ENCODE measurements around the gene TAT.
"Not testable (repeated sequence)": the region's sequence is repeated elsewhere in the genome, so short reads cannot be mapped to it uniquely, and the experiment has no call there.

Gene TAT

DNA sequence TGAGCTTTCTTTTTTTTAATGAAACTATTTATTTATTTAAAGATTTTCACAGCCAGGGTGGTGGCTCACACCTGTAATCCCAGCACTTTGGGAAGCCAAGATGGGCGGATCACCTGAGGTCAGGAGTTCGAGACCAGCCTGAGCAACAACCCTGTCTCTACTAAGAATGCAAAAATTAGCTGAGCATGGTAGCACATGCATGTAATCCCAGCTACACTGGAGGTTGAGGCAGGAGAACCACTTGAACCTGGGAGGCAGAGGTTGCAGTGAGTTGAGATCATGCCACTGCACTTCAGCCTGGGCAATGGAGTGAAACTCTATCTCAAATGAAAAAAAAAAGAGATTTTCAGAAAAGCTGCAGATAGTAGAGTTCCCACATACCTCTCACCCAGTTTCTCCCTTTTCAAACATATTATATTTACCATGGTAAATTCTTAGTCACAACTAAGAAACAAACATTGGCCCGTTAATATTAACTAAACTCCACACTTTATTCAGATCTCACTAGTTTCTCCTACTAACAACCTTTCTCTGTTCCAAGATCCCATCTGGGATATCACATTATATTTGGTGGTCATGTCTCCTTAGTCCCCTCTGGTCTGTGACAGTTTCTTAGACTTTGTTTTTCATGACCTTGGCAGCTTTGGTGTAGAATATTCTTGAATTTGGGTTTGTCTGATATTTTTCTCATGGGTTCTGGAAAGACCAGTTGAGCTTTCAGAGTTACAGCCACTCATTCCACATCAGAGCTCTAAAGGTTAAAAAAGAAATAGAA, 7.8 kb upstream of the TAT start:
- no peak for DNase-seq (ENCODE audit: low spot score)

DNA sequence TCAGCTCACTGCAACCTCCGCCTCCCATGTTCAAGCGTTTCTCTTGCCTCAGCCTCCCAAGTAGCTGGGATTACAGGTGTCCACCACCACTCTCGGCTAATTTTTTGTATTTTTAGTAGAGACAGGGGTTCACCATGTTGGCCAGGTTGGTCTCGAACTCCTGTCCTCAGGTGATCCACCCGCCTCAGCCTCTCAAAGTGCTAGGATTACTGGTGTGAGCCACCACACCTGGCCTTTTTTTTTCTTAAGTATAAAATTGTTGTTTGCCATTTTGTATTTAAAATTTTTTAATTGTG, 5.6 kb upstream of the TAT start:
- DNase-seq (ENCODE audit: low spot score) = not testable (repeated sequence)

DNA sequence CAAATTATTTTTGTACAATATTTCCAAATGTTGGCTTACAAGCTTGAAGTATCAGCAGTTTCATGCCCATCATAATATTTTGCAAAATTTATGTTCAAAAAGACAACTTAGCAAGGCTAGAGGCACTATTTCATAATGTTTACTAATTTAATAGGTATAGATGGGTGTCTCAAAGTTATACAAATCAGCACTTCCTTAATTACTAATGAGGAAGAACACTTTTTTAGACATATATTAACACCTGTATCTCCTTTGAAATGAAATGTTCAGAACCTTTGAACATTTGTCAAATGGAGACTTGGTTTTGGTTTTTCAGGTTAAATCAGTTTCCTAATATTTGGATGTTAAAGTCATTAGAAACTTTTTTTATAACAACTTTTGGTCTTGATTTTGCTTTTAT, 2.2 kb downstream of the TAT start:
- DNase-seq (ENCODE audit: low spot score) = no peak

DNA sequence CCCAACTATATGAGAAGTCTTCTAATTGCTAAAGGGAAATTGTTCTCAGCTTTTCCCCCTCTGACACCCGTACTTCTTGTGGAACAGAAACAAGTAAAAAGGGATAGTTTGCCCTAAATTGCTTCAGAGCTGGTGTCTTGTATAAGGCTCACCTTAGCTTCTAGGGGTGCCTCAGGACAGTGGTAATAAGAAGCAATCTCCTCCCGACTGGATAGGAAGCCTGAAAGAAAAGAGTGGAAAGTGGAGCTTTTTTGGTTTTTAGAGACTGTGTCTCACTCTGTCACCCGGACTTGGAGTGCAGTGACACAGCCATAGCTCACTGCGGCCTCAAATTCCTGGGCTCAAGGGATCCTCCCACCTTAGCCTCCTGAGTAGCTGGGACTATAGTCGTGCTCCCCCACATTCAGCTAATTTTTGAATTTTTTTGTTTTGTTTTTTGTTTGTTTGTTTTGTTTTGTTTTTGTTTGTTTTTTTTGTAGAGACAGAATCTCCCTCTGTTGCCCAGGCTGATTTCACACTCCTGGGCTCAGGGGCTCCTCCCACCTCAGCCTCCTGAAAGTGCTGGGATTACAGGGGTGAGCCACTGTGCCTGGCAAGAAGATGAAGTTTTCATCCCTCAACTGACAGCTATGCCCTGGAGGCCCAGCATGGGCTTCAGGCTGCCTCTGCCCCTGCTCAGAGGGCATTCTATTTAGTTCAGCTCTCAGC, 3.4 kb downstream of the TAT start:
- no peak for DNase-seq (ENCODE audit: low spot score)

DNA sequence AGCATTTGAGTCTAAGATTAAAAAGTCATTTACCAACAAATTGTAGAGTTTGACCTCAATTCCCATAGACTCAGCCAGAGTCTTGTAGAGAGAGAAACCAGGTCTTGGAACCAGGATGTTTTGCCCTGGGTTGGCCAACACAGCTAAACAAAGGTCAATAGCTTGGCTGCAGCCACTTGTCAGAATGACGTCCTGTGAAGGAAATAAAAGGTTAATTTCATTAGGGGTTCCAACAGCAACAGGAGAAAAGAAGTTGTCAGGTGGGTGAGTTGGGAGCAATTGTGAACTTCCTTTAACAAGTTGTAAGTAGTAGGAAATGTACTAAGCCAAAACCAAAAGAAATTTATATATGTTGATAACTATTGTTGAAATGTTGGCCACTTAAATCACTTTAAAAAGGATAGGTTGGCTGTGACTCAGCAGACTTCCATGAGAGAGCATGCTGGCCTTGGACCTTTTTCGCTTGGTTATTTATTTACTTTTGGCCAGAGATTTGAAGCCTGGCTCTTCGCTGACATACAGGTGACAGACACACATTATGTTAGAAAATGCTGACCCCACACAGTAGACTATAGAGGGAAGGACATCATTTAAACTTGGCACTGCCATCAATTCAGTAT, 4.3 kb downstream of the TAT start:
- DNase-seq (ENCODE audit: low spot score) = no peak

DNA sequence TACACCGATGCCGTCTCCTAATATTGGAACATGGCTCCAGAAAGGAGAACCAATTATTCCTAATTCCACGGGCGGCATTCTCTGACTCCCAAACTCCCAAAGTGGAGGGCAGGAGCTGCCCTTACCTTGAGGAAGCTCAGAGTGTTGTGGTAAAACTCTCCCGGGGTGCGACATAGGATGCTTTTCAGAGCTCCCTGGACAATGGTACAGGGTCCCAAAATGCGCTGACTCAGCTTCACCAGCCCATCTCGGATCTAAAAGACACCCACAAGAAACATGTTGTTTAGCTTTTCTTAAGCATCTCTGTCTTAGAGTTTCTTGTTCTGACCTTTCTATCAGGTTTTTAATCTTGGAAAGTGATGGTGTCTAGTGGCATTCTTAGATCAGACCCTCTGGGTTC, 6.7 kb downstream of the TAT start:
- DNase-seq (ENCODE audit: low spot score) = no peak

DNA sequence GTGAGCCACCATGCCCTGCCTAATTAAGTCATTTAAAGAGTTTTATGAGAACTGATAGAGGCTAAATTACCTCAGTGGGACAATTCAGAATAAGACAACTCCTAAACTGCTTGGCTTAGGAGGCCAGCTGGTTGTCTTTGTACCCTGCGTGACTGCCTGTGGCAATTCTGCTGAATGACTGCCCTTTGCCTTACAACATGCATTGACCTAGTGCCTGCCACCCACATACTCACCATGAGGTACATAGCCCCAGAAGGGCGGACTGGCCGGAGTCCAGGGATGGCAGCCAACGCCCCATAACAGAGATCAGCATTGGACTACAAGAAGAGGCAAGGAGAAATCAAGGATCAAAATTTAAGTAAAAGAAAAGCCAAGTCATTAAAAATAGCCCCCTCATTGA, 7.3 kb downstream of the TAT start:
- DNase-seq (ENCODE audit: low spot score) = no peak

DNA sequence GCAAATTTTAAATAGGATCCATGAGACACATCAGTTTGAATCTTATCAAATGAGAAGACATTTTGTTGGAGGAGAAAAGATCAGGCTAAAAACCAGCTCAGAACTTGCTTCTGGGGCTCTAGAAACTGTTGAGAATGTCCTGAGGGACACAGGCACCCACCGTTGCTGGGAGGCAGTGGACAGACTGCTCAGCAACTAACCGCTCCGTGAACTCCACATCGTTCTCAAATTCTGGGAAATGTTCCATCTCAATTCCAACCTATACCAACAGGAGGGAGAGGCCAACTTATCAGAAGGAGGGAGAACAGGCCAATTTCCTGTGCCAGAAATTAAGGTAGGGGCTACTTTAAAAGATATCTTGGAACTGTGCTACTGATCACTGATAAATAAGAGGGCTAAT, 8.3 kb downstream of the TAT start:
- no peak for DNase-seq (ENCODE audit: low spot score)

DNA sequence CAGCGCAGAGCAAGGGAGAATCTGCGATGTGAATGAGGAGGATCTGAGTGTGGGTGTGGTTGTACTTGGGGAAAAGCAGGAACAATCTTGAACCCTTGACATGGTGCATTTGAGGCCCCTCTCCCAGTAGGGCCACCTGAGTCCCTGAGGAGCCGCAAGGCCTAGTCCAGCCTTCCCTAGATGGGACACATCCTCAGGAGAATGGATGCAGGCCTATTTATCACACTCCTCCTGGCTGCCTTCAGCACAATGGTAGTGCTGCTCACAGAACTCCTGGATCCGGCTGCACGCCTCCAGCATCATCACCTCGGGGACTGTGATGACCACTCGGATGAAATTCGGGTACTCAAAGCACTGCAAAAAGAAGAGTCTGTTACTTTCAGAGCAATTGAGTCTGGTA, 9.0 kb downstream of the TAT start:
- no peak for DNase-seq (ENCODE audit: low spot score)

DNA sequence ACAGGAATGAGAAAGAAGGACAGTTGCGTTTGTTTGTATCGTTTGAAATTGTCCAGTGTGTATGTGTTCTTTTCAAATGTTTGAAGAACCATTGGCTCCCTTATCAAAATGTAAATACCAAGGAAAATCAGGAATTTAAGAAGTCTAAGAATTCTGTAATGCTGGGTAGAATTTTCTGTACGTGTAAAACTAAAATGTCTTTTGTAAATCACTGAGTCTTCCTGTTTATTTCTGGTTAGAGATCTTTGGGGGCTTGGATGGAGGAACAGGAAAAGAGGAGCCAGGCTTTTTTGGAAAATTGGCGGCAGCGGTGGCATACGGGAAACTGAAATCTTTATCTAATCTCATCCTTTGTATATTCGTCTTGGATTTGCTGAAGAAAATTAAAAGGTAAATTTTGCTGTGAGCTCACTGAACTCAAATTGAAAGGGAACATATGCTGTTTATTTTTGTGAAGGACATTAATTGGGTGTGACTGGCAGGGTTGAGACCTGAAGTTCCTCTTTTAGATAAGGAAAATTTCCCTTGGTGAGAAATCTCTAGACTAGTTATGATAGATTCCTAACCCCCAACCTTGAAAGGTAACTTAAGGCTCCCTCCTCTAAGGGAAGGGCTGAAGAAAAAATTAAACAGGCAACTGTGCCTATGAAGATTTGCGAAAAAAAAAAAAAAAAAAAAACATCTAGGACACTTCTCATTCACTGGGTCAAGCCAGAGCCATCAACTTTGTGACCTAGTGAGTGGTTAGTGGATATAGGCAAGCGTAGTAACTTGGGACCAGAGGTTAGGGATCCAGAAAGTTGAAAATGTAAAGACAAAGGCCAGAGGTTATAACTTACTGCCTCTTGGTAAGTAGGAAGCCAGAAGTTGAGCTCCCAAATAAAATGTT, 10.8 kb downstream of the TAT start:
- DNase-seq (ENCODE audit: low spot score) = no peak

DNA sequence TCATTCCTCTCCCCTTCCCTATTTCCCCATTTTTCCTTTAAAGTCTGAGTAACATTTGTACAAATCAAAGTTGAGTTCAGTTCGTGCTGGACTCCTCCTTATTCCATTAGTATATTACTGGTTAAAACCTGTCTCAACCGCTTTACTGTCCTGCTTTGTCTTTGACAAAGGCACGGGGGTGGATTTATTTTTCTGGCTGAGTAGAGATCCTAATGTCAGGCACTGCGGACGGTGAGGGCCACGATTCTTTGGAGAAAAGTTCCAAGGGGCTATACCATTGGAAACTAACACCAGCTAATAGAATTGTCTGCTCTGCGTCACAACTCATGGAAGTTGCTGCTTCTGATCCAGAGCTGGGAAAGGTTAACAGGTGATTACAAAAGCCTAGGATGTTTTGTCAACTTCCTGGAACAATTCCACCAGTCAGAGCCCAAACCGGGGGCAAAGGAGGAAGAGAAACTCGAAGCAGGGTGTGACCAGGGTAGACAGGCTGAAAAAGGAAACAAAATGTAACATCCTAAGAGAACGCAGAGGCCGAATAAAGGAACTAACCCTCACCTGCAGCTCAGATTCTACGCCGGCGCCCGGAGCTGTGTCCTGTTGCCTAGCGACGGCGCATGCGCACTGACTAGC, 12.4 kb downstream of the TAT start:
- DNase-seq (ENCODE audit: low spot score) = no peak

DNA sequence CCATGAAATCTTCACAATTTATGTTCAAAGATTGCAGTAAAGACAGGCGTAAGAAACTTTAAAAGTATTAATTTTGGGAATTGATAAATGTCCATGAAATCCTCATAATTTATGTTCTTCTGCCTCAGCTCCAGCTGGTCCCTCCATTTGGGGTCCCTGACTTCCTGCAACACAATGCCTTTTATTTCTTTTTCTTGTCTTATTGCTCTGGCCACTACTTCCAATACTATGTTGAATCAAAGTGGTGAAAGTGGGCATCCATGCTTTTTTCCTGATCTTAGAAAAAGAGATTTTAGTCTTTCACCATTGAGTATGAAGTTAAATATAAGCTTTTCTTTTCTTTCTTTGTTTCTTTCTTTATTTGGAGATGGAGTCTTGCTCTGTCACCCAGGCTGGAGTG, 14.3 kb downstream of the TAT start:
- no peak for DNase-seq (ENCODE audit: low spot score)

DNA sequence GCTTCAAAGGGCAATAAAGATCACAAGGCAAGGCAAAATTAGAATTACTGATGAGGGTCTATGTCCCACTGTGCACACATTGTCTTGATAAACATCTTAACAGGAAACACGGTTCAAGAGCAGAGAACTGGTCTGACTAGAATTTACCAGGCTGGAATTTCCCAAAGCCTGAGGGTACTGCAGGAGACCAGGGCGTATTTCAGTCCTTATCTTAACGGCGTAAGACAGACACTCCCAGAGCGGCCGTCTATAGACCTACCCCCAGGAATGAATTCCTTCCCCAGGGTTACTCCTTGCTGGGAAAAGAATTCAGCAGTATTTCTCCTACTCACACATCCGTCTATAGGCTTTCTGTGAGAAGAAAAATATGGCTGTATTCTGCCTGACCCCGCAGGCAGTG, 15.0 kb downstream of the TAT start:
- not testable (repeated sequence) for DNase-seq (ENCODE audit: low spot score)

DNA sequence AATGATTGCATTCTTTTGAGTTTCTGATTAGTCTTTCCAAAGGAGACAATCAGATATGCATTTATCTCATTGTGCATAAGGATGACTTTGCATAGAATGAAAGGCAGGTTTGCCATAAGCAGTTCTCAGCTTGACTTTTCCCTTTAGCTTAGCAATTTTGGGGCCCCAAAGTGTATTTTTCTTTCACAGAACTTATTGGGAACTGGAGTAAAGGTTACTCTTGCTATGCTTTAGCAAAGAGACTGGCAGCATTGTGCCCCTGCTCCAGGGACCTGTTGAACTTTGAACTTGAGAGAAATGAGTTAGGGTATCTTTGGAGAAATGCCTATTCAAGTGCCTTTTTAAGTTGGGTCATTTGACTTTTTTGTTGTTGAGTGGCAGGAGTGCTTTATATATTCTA, 17.0 kb downstream of the TAT start:
- no peak for DNase-seq (ENCODE audit: low spot score)

DNA sequence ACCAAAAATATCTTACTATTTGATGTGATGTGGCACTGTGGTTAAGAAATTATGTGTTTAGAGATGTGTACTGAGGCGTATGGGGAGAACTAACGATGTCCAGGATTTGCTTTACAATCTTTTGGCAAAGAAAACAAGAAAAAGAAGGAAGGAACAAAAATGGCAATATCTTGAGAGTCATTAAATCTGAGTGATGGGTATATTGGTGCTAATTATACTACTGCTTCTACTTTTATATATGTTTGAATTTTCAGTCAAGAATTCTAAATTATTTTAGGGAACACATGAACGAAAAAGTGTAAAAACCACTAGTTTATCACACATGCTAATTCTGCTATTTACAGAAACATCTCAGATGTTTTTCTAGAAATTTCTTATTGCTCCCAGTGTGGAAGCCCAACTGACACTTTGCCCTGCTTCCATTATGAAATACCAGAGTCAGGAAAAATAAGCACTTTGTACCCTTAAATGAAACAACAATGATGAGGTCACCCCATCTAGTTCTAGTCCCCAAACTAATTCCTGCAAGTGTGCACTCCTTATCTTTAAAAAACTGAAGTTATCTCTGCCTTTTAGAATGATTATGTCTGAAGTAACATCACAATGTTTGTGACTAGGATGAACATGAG, 18.8 kb downstream of the TAT start:
- no peak for DNase-seq (ENCODE audit: low spot score)

DNA sequence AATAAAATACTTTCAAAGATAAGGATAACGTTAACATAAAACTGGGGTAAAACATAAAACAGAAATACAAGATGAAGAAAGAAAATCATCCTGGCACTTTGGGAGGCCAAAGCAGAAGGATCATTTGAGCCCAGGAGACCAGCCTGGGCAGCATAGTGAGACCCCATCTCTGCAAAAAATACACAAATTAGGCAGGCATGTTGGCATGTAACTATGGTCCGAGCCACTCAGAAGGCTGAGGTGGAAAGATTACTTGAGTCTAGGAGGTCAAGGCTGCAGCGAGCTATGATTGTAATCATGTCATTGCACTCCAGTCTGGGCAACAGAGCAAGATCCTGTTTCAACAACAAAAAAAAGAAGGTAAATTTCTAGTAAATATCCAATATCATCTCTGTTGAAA, 19.6 kb downstream of the TAT start:
- DNase-seq (ENCODE audit: low spot score) = no peak

DNA sequence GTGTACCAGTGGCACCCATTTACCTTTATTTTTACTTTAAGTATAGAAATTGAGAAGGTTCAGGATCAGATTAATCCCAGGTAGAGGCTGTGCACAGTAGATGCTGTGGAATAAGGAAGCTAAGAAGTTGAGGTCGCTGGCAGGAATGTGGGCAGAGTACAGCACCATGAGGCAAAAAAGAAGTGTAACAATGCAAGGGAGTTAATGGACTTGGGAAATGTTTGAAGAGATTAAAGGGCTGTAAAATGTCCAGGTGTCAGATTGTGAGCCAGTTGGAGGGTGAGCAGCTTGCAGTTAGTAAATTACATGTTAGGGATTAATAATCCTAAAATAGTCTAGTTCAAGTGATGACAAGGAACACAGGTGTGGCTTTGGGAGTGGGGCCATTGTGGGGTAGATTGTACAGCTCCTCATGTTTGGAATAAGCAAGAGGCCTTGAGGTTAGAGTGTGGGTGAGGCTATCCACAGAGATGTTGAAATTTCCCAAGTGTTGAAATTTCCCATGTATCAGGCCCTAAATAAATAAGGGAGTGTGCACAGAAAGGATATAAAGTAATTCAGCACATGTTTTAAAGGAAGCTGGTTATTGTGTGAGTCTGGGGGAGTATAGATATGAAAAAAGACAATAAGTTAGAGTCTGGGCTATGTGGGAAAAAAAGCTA, 21.5 kb downstream of the TAT start:
- no peak for DNase-seq (ENCODE audit: low spot score)

DNA sequence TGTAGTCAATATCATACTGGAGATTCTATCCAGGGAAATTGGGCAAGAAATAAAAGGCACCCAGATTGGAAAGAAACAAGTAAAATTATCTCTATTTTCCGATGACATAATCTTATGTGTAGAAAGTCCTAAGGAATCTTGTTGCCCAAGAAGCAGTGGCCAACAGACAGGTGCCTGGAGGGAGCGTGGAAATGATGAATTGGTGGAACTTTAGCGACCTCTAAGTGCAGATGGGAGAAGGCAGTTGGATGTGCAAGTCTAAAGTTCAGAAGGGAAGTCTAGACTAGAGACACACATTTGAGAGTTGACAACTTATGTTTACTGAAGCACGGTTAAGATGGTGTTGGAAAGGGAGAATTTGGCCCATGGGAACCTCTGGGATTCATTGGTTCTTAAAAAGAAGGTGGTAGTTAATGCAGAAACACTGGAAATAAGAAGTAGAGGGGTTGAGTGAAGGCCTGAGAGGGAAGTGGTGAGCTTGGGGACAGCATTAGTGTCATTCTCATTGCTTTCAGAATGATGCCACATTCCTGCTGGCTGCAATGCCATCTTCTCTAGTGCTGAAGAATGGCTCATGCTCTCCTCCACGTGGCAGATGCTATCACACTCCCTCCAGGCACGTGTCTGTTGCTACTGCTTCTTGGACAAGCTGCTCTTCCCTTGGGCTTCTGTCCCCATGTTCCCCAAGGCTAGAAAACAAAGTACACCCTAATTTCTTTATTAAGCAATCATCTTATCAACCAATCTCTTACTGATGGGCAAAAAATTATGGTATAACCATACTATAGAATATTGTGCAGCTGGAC, 24.0 kb downstream of the TAT start:
- no peak for DNase-seq (ENCODE audit: low spot score)

DNA sequence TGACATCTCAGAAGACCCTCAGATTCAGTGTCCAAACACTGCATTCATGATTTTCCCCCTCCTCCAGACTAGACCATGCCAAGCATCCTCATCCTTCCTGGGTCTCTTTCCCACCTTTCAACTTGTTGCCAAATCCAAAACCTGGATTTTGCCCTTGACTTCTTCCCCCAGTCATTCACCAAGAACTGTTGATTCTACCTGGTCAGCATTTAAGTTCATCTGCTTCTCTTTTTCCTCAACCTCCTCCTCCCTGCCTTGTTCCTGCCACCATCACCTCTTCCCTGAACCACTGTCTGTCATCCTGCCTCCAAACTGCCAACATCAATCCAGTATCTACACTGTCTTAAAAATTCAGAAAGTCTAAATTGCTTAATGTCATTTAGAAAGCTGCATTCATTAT, 29.7 kb downstream of the TAT start:
- DNase-seq (ENCODE audit: low spot score) = no peak

DNA sequence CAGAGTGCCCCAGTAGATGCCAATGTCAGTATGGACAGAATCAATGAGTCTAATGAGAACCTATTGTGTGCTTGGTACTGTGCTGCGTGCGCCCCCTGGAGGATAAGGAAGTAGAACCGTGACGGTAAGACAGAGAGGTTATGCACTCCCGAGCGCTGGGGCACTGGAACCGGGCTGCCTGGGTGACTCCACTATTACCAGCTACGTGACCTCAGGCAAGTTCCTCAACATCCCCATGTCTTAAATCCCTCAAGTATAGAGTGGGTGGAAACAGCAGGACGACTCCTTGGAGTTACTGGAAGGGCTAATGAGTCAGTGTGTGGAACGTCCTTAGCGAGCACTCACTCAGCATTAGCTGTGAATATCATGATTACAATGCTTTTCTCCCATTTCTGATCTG, 34.5 kb downstream of the TAT start:
- DNase-seq (ENCODE audit: low spot score) = peak; percentile 39
